Measurements from ENCODE around the gene CDC45.
"Not testable (repeated sequence)": the region's sequence is repeated elsewhere in the genome, so short reads cannot be mapped to it uniquely, and the experiment has no call there.

CDC45 gene

GRCh38 chr22:19517171-19517500 is 37.4 kb downstream of the CDC45 start:
- peak; percentile 33 for DNase-seq

GRCh38 chr22:19517919-19518611 is 38.3 kb downstream of the CDC45 start:
- peak; percentile 38 for DNase-seq

GRCh38 chr22:19518635-19519034 is 38.9 kb downstream of the CDC45 start:
- DNase-seq, result no peak

- peak; percentile 48 for DNase-seq
Measured at GRCh38 chr22:19519041-19519926, 39.6 kb downstream of the CDC45 start.

- peak; percentile 63 for DNase-seq
Measured at GRCh38 chr22:19520007-19520406, 40.3 kb downstream of the CDC45 start.

DNA sequence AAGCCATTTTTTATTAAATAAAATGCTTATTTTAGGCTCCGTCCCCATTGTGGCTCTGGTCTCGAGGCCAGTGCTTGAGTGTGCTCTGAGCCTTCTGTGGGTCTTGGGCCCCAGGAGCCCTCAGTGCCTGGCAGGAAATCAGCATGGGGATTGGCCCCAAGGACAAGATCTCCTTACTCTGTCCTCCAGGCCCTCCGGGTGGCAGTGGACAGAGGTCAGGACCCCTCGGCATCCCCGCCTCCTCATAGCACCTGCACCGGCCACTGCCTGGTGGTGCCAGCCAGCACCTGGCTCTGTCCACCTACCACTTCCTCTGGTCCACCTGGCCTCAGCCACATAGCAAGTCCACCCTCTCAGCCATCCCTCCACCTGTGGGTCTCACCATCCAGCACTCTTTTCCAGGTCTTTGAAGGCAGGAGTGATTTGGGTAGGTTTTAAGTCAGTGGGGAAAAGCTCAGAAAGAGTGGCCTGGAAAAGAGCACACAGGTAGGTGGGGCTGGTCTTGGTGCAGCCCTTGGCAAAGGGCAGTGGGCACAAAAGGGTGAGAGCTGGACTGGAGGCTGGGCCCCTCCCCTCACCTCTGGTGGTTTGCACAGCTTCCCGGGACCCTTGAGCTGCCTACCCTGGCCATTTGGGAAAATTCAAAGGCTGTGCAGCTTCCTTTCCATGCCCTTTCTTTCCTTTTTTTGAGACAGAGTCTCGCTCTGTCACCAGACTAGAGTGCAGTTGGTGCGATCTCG is 41.0 kb downstream of the CDC45 start:
- peak; percentile 58 for DNase-seq

- peak; percentile 53 for DNase-seq
Measured at GRCh38 chr22:19522190-19522880, 42.6 kb downstream of the CDC45 start.

DNA sequence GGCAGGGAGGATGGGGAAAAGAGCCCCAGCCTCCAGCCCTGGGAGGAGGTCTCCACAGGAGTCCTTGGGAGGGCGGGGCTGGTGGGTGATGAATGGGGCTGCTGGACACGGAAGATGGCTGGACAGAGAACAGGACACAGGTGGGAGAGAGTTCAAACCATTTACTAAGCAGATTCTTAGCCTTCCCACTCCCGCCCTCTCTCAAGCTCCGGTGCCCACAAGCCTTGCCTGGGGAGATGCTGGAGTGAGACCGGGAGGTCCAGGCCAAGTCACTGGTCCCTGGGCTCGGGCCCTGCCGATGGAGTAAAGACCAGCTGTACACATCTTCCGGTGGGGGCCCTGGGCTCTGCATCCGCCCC is 43.1 kb downstream of the CDC45 start:
- peak; percentile 44 for DNase-seq

DNA sequence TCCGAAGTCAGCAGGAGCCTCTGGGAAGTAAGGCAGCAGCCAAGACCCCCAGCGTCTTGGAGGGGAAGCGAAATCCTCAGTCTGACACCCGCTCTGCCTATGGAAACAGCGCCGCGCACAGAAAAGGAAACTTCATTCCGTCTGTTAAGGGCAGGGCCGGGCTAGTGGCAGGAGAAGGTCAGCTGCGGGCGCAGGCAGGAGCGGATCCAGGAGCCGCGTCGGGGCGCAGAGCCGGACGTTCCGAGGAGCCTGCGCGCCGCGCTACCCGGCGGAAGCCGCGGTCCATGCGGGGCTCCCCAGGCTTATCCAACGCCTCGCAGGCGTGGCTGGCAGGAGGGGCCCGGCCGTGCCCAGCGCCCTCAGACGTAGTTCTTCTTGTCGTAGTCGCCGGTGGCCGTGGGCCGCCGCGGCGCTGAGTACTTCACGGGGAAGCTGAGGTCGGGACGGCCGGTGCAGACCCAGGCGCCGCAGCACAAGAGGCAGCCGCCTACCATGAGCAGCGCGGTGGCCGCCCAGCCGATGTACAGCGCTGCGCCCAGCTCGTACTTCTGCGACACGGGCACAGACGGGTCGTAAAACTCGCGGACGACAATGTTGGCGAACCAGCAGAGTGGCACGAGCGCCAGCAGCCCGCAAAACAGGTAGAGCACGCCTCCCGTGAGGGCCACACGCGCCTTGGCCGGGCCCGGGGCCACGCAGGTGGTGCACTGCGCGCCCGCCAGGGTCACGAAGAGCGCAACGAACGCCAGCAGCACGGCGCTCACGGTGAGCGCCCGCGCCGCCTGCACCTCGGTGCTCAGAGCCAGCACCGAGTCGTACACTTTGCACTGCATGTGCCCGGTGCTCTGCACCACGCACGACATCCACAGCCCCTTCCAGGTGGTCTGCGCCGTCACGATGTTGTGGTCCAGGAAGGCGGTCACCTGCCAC is 43.8 kb downstream of the CDC45 start:
- DNase-seq, result peak; percentile 60

DNA sequence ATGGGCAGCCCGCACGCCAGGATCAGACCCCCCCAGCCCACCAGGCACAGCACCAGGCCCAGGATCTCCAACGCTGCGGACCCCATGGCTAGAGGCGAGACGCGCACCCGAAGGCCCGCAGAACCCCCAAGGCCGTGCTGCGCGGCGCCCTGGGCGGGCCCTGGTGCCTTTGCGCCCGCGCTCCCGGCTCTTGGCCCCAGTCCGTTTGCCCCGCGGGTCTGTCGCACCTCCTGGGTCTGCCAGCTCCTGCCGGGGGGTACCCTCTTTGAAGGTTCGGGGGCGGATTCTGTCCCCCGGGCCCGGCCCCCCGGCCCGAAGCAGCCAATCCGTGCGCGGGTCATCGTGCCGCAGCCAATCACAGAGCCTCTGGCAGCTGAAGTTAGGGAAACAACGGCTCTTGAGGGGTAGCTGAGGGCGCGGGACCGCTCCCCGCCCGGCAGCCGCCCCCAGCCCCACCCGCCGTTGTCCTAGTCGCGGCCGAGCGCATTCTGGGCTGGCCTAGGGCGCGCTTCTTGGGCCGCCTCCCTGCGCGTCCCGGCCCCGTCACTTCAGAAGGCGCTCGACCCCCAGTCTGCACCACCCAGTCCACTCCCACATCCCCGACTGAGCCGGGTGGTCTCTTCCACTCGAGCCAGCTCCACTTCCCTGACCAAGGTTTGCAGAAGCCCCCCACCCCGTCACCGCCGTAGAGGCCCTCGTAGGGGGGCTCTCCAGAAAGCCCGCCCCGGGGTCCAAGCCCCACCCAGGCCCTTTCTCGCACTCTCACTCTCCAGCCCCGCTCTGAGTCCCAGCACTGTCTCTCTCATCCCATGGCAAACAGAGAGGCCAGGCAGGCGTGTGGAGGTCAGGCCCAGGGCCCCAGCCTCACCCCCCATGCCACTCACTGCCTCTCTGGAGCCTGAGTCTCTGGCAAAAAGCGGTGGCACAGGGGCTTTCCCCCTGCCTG is 44.7 kb downstream of the CDC45 start, which contains the start of gene CLDN5:
Gene CLDN5, minus strand, starts transcription at position 241 of the 946 bp plus-strand sequence. Its CDS starts 155 bp downstream, at position 86.
- peak; percentile 61 for DNase-seq

DNA sequence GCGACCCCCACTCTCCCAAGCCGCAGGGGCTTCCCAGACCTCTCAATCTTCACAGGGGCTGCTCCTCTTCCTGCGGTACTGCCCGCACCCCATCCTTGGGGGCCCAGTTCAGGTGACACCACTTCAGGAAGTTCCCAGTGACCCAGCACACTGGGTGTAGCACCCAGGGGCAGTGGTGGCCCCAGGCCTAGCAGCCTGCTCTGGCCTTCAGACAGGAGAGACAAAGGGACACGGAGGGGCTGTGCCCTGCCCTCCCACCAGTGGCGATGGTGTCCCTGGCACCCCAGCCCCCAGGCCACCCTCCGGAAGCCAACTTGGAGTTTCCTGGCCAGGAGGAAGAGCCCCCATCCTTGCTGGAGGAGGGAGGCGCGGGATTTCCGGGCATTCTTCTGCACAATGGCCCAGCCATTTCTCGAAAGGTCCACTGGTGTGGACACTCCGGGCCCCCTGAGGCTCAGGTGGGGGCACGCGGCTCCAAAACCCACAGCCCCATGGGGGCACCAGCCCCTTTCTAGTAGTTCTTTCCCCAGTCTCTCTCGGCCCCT is 45.5 kb downstream of the CDC45 start:
- peak; percentile 56 for DNase-seq

- DNase-seq, result peak; percentile 34
Measured at GRCh38 chr22:19525666-19526065, 45.9 kb downstream of the CDC45 start.

DNA sequence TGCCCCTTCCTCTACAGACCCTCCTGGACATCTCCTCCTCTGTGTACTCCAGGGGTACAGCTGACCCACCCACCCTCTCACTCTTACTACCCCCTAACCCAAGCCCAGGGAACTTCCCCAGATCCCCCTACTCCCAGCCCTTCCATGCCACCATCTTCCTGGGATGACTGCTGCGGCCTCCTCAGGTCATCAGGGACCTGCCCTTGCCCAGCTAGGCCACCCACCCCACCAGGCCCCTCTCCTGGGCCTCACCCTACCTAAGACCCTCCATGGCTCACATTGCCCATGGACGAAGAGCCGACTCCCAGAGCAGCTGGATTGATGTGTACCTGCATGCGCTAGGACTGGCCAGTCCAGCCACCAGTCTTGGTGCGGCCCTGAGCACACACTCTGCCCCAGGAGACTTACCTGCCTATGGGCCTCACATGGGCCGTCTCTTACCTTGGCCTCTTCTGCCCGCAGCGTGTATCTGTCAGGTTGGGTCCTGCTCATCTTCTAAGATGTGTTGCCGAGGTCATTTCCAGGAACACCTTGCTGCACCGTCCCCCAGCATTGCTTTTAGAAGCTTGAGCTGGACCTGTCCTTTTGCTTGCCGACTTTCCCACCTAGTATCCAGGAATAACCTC is 46.5 kb downstream of the CDC45 start:
- peak; percentile 41 for DNase-seq

DNA sequence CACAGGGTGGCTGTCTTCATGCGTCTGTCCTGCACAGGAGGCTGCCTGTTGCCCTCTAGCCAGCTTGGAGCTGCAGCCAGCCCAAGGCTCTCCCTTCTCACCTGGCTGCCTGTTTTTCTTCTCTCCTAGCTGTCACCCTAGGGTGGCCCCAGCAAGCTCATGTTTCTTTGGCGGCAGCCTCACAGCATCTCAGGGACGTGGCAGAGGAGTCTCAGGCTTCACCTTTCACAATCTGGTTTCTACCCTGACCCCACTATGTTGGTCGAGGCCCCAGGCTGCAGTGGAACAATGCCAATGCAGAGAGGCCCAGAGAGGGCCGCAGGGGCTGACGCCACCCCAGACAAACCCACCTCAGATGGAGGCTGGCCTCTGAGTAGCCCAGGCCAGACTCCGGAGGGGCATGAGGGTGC is 47.0 kb downstream of the CDC45 start:
- peak; percentile 49 for DNase-seq

DNA sequence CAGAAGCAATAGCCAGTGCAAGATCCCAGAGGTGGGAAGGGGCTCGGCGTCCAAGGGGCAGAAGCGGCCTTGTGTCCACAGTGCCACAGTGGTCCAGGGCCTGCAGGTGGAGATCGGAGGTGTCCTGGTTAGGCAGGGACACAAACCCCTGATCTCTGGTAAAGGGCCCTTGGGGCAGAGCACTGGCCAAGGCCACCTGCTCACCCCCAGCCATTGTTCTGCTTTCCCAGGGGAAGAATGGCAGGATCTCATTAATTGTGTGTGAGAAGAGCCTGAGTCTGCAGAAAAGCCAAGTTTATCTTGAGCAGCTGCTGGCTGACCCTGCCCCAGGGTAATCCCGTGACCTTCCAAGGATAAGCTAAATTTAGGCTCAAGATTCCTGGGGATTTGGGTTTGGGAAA is 47.6 kb downstream of the CDC45 start:
- DNase-seq, result peak; percentile 48

- DNase-seq, result peak; percentile 22
Measured at GRCh38 chr22:19527861-19528417, 48.2 kb downstream of the CDC45 start.

DNA sequence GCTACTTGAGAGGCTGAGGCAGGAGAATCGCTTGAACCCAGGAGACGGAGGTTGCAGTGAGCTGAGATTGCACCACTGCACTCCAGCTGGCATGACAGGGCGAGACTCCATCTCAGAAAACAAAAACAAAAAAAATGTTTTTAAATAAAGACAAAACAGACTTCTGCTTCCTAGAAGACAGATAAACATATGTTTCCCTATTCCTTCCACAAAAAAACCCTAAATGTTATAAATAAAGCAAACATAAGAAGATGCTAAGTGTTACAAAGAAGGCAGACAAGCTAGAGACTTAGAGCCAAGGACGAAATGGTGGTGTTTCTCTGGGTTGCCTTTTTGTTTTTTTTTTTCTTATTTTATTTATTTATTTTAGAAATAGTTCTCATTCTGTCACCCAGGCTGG is 50.1 kb downstream of the CDC45 start:
- no peak for DNase-seq

DNA sequence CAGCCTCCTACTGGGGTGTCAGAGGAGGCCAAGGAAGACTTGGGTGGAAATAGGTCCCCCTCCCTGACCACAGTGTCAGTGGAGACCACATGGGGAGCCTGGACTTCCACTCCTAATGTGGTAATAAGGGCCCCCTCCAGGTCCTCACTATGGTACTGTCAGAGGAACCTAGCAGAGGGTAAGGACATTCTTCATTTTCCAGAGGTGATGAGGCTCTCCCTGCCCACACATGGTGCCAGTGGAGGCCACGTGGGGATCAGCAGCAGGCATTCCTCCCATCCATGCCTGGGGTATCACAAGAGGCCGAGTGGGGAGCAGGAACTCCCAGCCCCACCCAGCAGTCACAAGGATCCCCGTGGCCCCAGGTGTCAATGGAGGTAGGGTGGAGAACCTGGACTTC is 51.0 kb downstream of the CDC45 start:
- DNase-seq, result peak; percentile 28

- DNase-seq, result not testable (repeated sequence)
Measured at GRCh38 chr22:19531327-19531726, 51.6 kb downstream of the CDC45 start.
